Large intestine (tissue), 3 donors: Measurements from ENCODE around the gene NUDT16L1. TPM values are rescaled to one million over a fixed set of nuclear protein-coding genes. Genes with fewer than 3 reads are reported as not detected.

Experiments used
- DNase-seq, 2 donors: peaks; one replicate each; pipeline versions ENCODE4 v3.0.0 to v3.0.0-alpha.2; 2013
- H3K27ac ChIP-seq: one replicate; pipeline ENCODE4 v1.5.1; 2013; ENCODE audit warnings: low read length
- H3K27me3 ChIP-seq: 2 replicates; pipeline ENCODE4 v1.6.1; 2013; ENCODE audit warnings: low read length; ENCODE audit not compliant: control insufficient read depth, insufficient read depth
- H3K36me3 ChIP-seq: 2 replicates; pipeline ENCODE4 v1.6.1; 2013; ENCODE audit warnings: low read length; ENCODE audit not compliant: control insufficient read depth, insufficient read depth
- H3K4me1 ChIP-seq: one replicate; pipeline ENCODE4 v1.6.1; 2013; ENCODE audit warnings: low read length; ENCODE audit not compliant: control insufficient read depth, insufficient read depth
- H3K4me3 ChIP-seq: one replicate; pipeline ENCODE4 v1.5.1; 2013; ENCODE audit warnings: low read length
- H3K9me3 ChIP-seq: one replicate; pipeline ENCODE4 v1.6.1; 2013; ENCODE audit warnings: mild to moderate bottlenecking, low read depth, low read length, moderate library complexity; ENCODE audit not compliant: control insufficient read depth
- WGBS: methylation state at CpG from one replicate; pipeline ENCODE4 v1.1.5; 2013; ENCODE audit warnings: low lambda C conversion rate; ENCODE audit not compliant: insufficient coverage; 5-methylcytosine and 5-hydroxymethylcytosine counted together
- polyA plus RNA-seq: library from polyadenylated mRNA; unstranded; fragments of 120-200 nt; gene quantifications from one replicate; pipeline ENCODE4 v1.2.1, GENCODE V29; 2013

The NUDT16L1 gene
- polyA plus RNA-seq, 1 donor = 42.5 TPM

DNA sequence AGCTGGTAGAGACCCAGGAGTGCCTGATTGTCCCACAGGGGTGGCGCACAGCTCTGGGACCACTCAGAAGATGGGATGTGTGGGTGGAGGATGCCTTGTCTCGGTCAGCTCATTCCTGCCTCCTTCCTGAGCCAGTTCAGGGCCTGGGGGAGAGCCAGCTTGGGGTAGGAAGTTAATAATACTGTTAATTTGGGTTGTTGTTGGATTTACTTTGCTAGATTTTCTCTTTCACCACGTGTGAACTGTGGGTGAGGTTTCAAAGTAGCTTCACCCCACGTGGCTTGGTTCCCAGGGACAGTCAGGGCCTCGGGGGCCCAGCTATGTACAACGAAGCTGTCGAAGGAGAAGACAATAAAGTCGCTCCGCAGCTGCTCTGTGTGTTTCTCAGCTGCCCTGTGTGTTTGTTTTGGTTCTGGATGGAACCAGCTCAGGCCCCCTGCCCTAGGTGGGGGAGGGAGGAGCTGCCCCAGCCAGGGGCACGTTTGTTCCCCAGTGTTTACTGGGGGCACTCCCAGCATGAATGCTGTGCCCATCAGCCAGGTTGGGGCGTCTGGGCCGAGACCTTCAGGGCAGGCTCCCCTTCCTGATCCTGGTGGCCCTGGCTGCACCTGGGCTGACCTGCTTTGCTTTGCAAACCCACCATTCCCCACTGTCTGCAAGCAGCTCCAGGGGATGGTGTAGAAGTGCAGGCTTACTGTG is 2.3 kb downstream of the NUDT16L1 start:
- no peak overlapping the region for H3K4me3 ChIP-seq
- no peak for DNase-seq
- peaks cover 29% of the 10 kb centered on the region for H3K4me1 ChIP-seq
- no peak overlapping the region for H3K27ac ChIP-seq
- no peaks in the 10 kb centered on the region for H3K27me3 ChIP-seq
- peaks cover 3% of the 10 kb centered on the region for H3K9me3 ChIP-seq
- peaks cover 60% of the 10 kb centered on the region for H3K36me3 ChIP-seq
- no CpG with 5 or more reads among the region's 12 CpGs for WGBS

- peaks cover 3% of the 10 kb centered on the region for H3K9me3 ChIP-seq
- DNase-seq = no peak
- H3K4me1 ChIP-seq = peaks cover 31% of the 10 kb centered on the region
- no peak overlapping the region for H3K4me3 ChIP-seq
- no peak overlapping the region for H3K27ac ChIP-seq
- H3K36me3 ChIP-seq = peaks cover 66% of the 10 kb centered on the region
- WGBS = no CpG with 5 or more reads among the region's 19 CpGs
- H3K27me3 ChIP-seq = no peaks in the 10 kb centered on the region
Observed at GRCh38 chr16:4696172-4696904, 3.0 kb downstream of the NUDT16L1 start.

- H3K36me3 ChIP-seq = peaks cover 72% of the 10 kb centered on the region
Observed at GRCh38 chr16:4696905-4697847, 3.8 kb downstream of the NUDT16L1 start.

DNA sequence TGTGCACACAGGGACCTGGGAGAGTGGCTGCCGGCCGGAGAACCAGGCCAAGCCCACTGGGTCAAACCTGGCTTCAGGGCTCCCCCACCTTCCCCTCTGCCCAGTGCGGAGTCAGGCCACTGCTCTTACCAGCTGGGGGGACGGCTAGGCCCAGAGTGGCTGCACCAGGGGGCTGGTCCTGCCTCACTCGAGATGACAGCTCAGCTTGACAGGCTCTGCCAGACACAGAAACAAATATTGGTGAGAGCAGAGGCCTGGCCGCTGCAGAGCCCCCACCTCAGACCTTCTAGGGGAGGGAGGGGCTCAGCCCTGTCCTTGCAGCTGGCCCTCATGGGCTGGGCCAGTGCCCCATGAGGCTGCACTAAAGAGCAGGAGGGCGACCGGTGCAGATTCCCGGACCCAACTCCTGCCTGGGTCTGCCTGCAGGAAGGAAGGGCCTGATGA is 4.5 kb downstream of the NUDT16L1 start:
- no peaks in the 10 kb centered on the region for H3K27me3 ChIP-seq
- no CpG with 5 or more reads among the region's 9 CpGs for WGBS
- peaks cover 73% of the 10 kb centered on the region for H3K36me3 ChIP-seq
- H3K27ac ChIP-seq = no peak overlapping the region
- H3K4me1 ChIP-seq = peaks cover 40% of the 10 kb centered on the region
- DNase-seq = no peak
- H3K4me3 ChIP-seq = no peak overlapping the region
- H3K9me3 ChIP-seq = peaks cover 3% of the 10 kb centered on the region

More at GRCh38 chr16:4696905-4697847, 3.8 kb downstream of the NUDT16L1 start:
- Histone ChIP-seq H3K27ac (no peak overlapping the region), H3K9me3 (peaks cover 3% of the 10 kb centered on the region), H3K4me1 (peaks cover 39% of the 10 kb centered on the region), H3K27me3 (no peaks in the 10 kb centered on the region), H3K4me3 (no peak overlapping the region)
- no CpG with 5 or more reads among the region's 33 CpGs for WGBS
- no peak for DNase-seq

GRCh38 chr16:4698321-4699045 is 5.1 kb downstream of the NUDT16L1 start:
- WGBS = no CpG with 5 or more reads among the region's 36 CpGs
- Histone ChIP-seq H3K27ac (no peak overlapping the region), H3K4me1 (peaks cover 42% of the 10 kb centered on the region), H3K36me3 (peaks cover 73% of the 10 kb centered on the region), H3K27me3 (no peaks in the 10 kb centered on the region), H3K4me3 (no peak overlapping the region), H3K9me3 (no peaks in the 10 kb centered on the region)
- DNase-seq = no peak

GRCh38 chr16:4699046-4699556 is 5.7 kb downstream of the NUDT16L1 start:
- no peak overlapping the region for H3K27ac ChIP-seq
- no peaks in the 10 kb centered on the region for H3K9me3 ChIP-seq
- peaks cover 42% of the 10 kb centered on the region for H3K4me1 ChIP-seq
- H3K36me3 ChIP-seq = peaks cover 77% of the 10 kb centered on the region
- no peaks in the 10 kb centered on the region for H3K27me3 ChIP-seq
- WGBS = no CpG with 5 or more reads among the region's 19 CpGs
- H3K4me3 ChIP-seq = no peak overlapping the region
- DNase-seq = no peak

GRCh38 chr16:4700380-4700996 is 7.1 kb downstream of the NUDT16L1 start:
- no peak overlapping the region for H3K27ac ChIP-seq
- no peaks in the 10 kb centered on the region for H3K27me3 ChIP-seq
- no peak for DNase-seq
- no peaks in the 10 kb centered on the region for H3K9me3 ChIP-seq
- no peak overlapping the region for H3K4me3 ChIP-seq
- no CpG with 5 or more reads among the region's 13 CpGs for WGBS
- H3K36me3 ChIP-seq = peaks cover 84% of the 10 kb centered on the region
- H3K4me1 ChIP-seq = peaks cover 33% of the 10 kb centered on the region

DNA sequence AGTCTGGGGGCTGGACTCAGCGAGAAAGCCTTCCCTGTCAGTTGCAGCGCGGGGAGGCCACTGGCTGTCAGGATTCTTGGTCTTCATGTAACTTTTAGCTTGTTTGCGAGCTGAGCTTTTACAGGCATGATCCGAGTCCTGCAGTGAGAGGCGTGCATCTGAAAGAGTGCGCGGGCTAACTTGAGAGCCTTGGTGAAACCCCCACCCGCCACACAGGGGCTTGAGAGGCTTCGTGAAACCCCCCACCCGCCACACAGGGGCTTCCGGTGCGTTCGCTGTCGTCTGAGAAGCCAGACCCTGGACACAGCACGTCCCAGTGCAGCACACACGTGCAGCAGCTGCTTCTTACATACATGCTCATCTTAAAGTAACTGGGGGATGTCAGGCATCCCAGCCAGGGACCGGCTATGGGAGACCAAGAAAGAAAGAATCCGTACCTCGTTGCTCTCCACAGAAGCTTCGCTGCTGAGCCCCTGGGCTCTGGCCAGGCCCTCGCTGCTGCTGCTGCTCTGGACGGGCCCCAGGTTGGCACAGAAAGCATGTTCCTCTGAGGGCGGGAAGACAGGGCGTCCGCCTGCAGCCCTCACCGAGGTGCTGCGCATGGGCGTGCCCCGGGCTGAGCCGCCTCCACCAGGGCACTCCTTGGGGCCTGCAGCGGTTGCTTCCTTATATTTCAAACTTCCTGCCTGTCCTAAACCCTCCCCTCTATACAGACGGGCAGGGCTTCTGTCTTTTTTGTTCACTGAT is 7.8 kb downstream of the NUDT16L1 start:
- no peaks in the 10 kb centered on the region for H3K27me3 ChIP-seq
- peaks cover 77% of the 10 kb centered on the region for H3K36me3 ChIP-seq
- 80% methylated on average over 1 of the region's 33 CpGs for WGBS
- H3K9me3 ChIP-seq = no peaks in the 10 kb centered on the region
- H3K4me1 ChIP-seq = peaks cover 27% of the 10 kb centered on the region
- DNase-seq = no peak
- H3K27ac ChIP-seq = no peak overlapping the region
- no peak overlapping the region for H3K4me3 ChIP-seq
